ENCODE data around the gene LHX6. TPM values are rescaled to one million over a fixed set of nuclear protein-coding genes. Genes with fewer than 3 reads are reported as not detected.

LHX6 gene
- total and polyA plus RNA-seq, 9 of the 15 experiments (the other 6 are each of a cell fraction or from before 2014, with no cell fraction given) = 2.8 to 16.3 (median 7.9) TPM

- TF ChIP-seq TSHZ1 (CRISPR knock-in tag; IDR thresholded peaks at IDR 0.05) (no peak), ZNF511 (CRISPR knock-in tag; IDR thresholded peaks at IDR 0.05) (peak; percentile 87; the same call in 1 of the 2 replicates), NELFE (IDR thresholded peaks at IDR 0.05; ENCODE audit: insufficient read depth, insufficient read length) (no peak), ZNF589 (CRISPR knock-in tag; IDR thresholded peaks at IDR 0.05; ENCODE audit: low read depth) (no peak), PHB (CRISPR knock-in tag; IDR thresholded peaks at IDR 0.05) (no peak), SRF (CRISPR knock-in tag; IDR thresholded peaks at IDR 0.05) (peak in 1 of 2 experiments; percentile 45; a peak in 1 of 4 replicates), RREB1 (CRISPR knock-in tag; IDR thresholded peaks at IDR 0.05) (no peak), ZNF583 (CRISPR knock-in tag; IDR thresholded peaks at IDR 0.05) (no peak), JUNB (CRISPR knock-in tag; conservative IDR thresholded peaks at IDR 0.05) (no peak)
Measured at GRCh38 chr9:122264360-122265148, 35.8 kb upstream of the LHX6 start, which contains the start of the genes MRRF and RBM18 (continued).

All from K562 (cell line).